GM13976 (cell line): ENCODE results near the gene HPD.

Experiments used
- DNase-seq: peaks from one replicate; pipeline ENCODE4 v3.0.0; 2012; ENCODE audit warnings: low spot score
- in situ Hi-C: fragments of 300-500 bp; cut with MboI; formaldehyde crosslinking; loops from one replicate; pipeline ENCODE4 v1.12.0; 2022; ENCODE audit warnings: low sequenced_read_pairs, mixed read lengths, inconsistent platforms; ENCODE audit not compliant: unreplicated experiment
- TF ChIP-seq, protein P1 (sequence below): IDR thresholded peaks from 2 replicates; pipeline ENCODE4 v1.5.1; 2012; ENCODE audit warnings: borderline replicate concordance, mild to moderate bottlenecking; ENCODE audit not compliant: insufficient read depth; ENCODE audit errors: extremely low read depth, missing control alignments, control extremely low read depth

The HPD gene

GRCh38 chr12:121849665-121850064, 9.0 kb downstream of the HPD start:
- DNase-seq: no peak
- TF ChIP-seq, protein P1, sequence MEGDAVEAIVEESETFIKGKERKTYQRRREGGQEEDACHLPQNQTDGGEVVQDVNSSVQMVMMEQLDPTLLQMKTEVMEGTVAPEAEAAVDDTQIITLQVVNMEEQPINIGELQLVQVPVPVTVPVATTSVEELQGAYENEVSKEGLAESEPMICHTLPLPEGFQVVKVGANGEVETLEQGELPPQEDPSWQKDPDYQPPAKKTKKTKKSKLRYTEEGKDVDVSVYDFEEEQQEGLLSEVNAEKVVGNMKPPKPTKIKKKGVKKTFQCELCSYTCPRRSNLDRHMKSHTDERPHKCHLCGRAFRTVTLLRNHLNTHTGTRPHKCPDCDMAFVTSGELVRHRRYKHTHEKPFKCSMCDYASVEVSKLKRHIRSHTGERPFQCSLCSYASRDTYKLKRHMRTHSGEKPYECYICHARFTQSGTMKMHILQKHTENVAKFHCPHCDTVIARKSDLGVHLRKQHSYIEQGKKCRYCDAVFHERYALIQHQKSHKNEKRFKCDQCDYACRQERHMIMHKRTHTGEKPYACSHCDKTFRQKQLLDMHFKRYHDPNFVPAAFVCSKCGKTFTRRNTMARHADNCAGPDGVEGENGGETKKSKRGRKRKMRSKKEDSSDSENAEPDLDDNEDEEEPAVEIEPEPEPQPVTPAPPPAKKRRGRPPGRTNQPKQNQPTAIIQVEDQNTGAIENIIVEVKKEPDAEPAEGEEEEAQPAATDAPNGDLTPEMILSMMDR: no peak
- in situ Hi-C loops: no loop called here

GRCh38 chr12:121849211-121849610, 9.4 kb downstream of the HPD start:
- no peak for DNase-seq
- TF ChIP-seq, protein P1: no peak
- in situ Hi-C loops: no loop called here

- in situ Hi-C loops: no loop called here
- TF ChIP-seq, protein P1: no peak
- no peak for DNase-seq
Observed at GRCh38 chr12:121845701-121846100, 13.0 kb downstream of the HPD start.

DNA sequence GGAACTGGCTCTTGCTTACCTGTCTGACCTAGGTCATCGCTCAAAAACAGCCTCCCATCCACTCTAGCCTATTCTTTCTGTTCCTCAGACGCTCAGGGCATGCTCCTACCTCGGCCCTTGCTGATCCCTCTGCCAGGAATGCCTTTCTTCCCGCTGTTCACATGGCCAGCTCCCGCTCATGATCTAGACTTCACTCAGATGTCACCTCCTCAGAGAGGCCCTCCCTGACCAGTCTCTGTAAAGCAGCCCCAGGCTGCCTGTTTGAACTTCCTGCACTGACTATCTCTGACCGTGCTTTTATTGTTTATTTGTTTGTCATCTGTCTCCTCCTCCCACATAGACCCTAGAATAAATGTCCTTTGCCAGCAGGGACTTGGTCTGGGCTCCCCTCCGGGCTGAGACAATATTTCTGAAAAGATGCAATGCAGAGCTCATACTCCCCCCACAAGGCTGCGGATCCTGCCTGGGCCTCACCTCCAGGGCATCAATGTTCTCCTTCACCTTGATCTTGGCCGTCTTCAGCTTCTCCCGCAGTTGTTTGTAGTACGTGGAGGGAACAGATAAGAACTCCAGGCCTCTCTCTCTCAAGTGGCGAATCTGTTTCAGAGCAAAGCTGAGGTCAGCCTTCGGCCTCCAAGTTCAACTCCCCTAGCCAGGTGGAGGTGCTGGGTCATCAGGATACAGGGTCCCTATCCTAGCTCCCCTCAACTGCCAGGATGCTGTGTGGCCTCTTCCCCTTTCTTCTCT, 15.2 kb downstream of the HPD start:
- TF ChIP-seq, protein P1: no peak
- in situ Hi-C loops: no loop called here

GRCh38 chr12:121839993-121840761, 18.5 kb downstream of the HPD start:
- in situ Hi-C loops: no loop called here
- TF ChIP-seq, protein P1: no peak

More for the DNA sequence above, 15.2 kb downstream of the HPD start:
- no peak for DNase-seq

GRCh38 chr12:121839106-121839992, 19.3 kb downstream of the HPD start:
- peak; percentile 100 for DNase-seq
- in situ Hi-C loops: no loop called here
- TF ChIP-seq, protein P1: no peak

More at GRCh38 chr12:121839993-121840761, 18.5 kb downstream of the HPD start:
- DNase-seq: no peak
